Measurements from ENCODE around the gene ARF1.

ARF1 gene

GRCh38 chr1:228071839-228072657, 10.5 kb upstream of the ARF1 start:
- DNase-seq (ENCODE audit: low spot score): no peak

DNA sequence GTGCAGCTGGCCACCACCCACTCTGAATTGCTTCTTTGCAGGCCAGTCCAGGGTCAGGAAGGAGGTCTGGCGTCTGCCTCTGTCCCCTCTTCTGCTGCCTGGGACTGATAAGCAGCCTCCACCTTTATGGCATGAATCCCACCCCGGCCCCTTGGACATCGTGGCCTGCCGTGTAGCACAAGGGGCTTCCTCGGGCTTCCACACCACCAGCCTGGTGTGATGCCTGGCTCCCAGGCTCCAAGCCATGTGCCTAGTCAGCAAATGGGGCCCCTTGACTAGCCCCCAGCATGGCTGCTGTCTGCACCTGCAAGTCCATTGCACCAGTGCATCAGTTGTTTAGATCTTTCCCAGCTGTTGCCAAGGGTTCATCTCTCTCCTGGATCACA, 9.9 kb upstream of the ARF1 start:
- no peak for DNase-seq (ENCODE audit: low spot score)

DNA sequence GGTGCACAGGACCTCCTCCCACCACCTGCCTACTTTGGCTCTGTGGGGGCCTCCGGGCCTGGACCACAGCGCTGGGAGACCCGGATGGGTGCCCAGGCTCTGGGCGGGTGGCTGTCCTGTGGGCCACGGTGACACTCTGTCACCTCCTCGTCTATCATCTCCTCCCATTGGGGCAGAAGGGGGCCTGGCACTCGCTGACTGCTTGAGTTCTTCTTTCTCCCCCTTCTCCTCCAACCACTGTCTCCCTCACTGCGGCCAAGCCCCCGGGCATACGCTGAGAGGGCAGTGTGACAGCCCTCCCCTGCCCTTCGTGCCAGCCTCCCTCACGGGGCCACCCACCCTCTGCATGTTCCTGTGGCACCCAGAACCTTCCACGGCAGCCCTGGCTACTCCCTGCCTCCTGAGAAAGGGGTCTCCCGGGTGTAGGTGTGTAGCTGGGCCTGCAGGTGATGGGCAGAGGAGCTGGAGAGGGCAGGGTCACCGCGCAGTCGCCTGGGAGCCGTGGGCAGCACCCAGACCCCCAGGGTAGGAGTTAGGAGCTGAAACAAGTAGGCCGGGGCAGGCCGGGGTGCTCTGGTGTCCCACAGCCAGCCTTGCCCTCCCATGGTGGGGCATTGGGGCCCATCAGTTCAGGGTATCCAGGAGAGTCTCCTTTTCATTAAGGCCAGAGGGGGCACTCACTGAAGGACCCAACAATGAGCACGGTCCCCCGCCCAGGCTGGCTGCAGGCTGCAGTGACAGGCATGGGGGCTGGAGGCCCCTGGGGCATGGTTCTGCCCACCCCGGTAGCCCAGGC, 9.2 kb upstream of the ARF1 start:
- DNase-seq (ENCODE audit: low spot score): no peak

GRCh38 chr1:228073857-228074545, 8.5 kb upstream of the ARF1 start:
- no peak for DNase-seq (ENCODE audit: low spot score)

GRCh38 chr1:228074954-228075730, 7.4 kb upstream of the ARF1 start:
- no peak for DNase-seq (ENCODE audit: low spot score)

DNA sequence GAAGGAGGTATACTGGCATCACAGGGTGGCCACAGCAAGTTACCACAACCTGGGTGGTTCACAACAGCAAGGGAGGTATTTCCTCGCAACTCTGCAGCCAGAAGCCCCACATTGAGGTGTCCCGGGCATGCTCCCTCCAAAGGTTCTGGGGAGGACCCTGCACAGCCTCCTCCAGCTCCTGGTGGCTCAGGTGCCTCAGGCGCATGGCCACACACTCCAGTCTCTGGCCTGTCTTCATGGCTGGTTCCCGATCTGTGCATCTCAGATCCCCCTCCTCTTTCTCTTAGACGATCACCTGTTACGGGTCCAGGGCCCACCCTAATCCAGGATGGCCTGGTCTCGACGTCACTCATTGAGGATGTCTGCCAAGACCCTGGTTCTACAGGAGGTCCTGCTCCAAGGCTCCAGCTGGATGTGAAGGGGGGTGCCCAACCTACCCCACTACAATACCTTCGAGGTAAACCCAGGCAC, 6.7 kb upstream of the ARF1 start:
- DNase-seq (ENCODE audit: low spot score): no peak

- no peak for DNase-seq (ENCODE audit: low spot score)
Measured at GRCh38 chr1:228076796-228077430, 5.6 kb upstream of the ARF1 start.

DNA sequence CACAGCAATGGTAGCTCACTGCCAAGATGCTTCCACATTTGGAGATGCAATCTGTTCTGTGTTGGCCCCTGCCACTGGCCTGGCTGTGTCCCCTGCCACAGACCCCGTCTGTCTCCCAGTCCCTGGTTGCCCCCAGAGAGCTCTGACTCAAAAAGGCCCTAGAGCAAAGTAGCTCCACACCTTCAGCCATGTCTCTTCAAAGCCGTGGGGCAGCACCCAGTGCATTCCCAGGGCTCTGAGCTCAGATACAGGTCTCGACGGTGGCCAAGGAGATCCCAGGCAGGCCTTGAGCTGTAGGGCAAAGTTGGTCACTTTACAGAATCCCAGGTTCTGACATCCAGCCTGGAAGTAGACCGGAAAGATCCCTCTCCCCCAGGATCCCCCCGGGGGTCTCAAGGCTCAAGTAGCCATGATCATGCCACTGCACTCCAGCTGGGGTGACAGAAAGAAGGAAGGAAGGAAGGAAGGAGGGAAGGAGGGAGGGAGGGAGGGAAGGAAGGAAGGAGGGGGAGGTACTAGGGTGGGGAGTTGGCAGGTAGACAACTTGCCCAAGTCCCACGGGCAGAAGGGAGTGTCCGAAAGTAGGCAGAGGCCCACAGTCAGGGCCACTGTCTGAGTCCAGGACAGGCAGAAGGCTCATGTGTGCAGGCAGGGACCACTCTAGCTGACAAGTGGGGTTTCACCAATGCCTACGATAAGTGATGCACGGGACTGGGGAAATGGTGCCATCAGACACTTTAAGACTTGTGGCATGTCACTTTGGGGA, 4.8 kb upstream of the ARF1 start:
- DNase-seq (ENCODE audit: low spot score): no peak

DNA sequence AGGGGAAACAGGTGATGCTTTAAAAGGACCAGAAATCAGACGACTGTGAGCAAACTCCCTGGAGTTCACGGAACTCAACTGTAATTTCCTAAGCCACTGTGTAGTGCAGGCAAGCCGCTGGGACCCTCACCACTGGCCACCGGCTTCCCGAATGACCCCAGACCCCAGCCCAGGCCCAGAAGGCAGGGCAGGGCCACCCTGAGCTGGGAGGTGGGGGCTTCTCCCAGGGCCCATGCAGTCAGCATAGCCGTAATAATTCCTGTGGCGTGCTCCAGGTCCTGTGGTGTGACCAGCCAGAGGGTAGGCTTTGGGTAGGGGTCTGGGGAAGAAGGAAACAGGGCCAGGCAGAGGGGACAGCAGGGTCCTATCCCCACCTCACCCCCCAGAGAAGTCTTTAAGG, 3.5 kb upstream of the ARF1 start:
- no peak for DNase-seq (ENCODE audit: low spot score)

DNA sequence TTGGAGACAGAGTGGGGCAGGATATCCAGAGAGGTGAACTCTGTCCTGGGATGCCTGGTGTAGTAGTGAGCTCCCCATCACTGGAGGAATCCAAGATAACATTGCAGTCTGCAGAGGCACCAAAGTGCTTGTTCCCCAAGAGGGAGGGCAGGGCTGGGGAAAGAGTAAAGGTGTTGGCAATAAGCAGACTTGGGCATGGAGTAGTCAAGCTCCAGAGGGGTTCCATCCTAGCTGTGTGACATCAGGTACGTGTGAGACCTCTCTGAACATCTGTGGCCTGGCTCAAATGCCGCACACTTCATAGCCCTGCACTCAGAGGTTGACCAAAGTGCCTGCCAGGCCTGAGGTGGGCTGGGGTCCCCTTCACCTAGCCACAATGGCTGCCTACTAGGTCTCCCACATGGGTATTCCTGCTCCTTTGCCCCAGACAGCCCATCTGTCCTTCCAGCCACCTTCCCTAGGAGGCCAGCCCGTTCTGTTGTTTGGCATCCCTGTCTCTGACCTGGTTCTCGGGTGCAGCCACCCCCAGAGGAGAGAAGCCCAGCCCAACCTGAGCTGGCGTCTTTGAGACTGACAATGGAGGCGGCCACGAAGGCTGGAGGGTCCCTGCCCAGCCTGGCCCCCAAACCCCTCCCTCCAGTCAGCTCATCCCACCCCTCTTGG, 2.8 kb upstream of the ARF1 start:
- no peak for DNase-seq (ENCODE audit: low spot score)

DNA sequence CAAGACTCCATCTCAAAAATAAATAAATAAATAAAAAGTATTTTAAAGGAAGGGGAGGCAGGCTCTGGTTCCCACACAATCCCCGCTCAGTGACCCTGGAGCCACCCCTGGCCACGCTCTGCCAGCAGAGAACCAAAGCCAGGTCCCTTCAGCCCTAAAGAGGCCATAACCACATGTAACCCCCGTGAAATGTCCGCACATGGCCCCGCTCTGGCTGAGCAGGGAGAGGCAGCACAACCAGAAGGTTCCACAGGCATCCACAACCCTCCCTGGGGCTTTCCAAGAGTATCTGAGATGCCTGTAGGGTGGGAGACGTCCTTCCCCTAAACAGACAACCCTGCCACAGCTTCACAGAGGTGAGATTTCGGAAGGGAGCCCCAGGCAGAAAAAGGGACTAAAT, 1.4 kb upstream of the ARF1 start:
- no peak for DNase-seq (ENCODE audit: low spot score)

GRCh38 chr1:228081578-228082213, 812 bp upstream of the ARF1 start:
- DNase-seq (ENCODE audit: low spot score): no peak

- DNase-seq (ENCODE audit: low spot score): no peak
Measured at GRCh38 chr1:228082918-228083870, 686 bp downstream of the ARF1 start.

GRCh38 chr1:228083871-228084278, 1.4 kb downstream of the ARF1 start:
- no peak for DNase-seq (ENCODE audit: low spot score)

DNA sequence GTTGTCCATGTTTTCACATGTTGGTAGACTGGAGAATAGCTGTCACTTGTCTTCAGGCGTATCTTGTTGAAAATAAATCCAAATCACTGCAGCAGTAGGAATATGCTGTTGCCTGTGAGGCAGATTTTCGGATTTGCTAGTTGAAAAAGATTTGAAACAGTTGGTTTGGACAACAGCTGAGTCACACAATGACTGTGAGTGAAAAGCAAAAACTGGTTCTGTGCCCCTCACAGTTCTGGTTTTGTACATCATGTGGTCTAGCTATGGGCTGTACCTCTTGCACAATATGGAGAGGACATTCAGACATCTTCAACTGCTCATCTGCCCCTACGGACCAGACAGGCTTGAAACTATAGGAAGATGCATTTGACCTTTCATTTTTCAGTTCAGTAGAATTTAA, 1.8 kb downstream of the ARF1 start:
- DNase-seq (ENCODE audit: low spot score): peak; percentile 67

DNA sequence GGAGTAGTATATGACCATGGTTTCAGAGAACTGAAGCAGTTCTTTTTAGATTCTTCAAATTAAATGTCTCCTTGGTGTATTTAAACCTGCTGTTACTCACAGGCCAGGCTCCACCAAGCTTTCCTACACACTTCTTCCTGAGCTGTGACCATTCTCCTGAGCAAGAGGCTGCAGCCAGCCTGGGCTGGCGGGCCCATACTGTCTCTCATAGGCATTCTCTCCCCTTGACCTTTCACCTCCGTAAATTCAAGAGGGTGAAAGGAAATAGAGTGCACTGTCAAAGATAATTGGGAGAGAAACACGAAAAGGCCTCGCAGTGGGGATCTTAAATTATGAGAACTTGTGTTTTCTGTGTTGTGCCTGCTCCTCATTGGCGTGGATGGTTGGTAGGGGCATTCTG, 2.3 kb downstream of the ARF1 start:
- no peak for DNase-seq (ENCODE audit: low spot score)

DNA sequence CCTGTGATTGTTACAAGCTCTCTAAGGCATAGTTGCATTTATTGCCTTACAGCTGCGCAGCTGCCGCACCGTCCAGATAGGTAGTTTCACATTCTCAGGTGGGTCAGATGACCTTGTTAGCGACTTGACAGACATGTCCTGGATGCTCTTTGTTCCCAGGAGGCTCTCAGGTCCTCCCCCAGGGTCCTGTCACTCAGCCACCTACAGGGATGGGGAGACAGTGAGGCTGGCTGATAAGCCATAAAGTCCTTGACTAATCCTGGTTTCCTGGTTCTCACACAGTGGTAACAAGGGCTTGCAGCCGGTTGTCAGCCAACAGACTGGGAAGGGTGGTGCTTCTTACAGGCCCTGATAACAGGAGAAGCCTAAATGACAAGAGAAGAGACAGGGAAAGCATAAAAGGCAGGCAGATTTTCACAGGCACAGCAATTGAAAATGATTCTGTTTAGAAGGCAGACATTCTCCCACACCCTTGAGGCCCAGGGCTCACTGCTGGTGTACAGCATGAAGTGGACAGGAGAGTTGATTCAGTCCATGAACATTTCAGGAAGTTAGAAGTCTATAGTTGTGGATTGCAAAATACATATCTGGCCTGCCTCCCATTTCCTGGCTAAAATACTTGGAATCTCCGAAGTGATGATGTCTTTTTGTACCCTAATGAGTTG, 2.9 kb downstream of the ARF1 start:
- no peak for DNase-seq (ENCODE audit: low spot score)

GRCh38 chr1:228087771-228088251, 5.3 kb downstream of the ARF1 start:
- DNase-seq (ENCODE audit: low spot score): no peak

Data from activated CD4-positive, alpha-beta T cell treated with anti-CD3 and anti-CD28 coated beads, Interleukin-2, Interleukin-4, amounts not matched to agents 100 ng/mL and 50 ng/mL, durations not matched to agents 16 hours and 8 hours (primary cell).